K562 (cell line): ENCODE measurements around the gene BEST4. TPM values are rescaled to one million over a fixed set of nuclear protein-coding genes. Genes with fewer than 3 reads are reported as not detected.

ENCODE experiments used
- CAMTA2 ChIP-seq: fragments of 250-450 bp; sonication (Bioruptor Pico); conservative IDR thresholded peaks from 2 replicates; pipeline ENCODE4 v1.5.1; 2022
- HMG20A ChIP-seq: fragments of 450-650 bp; formaldehyde crosslinking; conservative IDR thresholded peaks from 2 replicates; pipeline ENCODE4 v1.4.0; 2020; ENCODE audit warnings: mild to moderate bottlenecking, mixed read lengths
- JUN ChIP-seq, 2 experiments: sonication (generic) in 1 of 2; formaldehyde crosslinking in 1 of 2; IDR thresholded peaks; 2 replicates each; pipeline versions ENCODE4 v1.6.1 to v1.8.0; 2012 to 2022; ENCODE audit warnings: borderline replicate concordance in 2 of 2, mild to moderate bottlenecking in 2 of 2, improper control_type of control experiment in 1 of 2, low read depth in 1 of 2, low read length in 1 of 2, missing genetic modification reagents in 1 of 2
- NBN ChIP-seq: fragments of 450-650 bp; IDR thresholded peaks from 2 replicates; pipeline ENCODE4 v1.6.1; 2016; ENCODE audit warnings: low read depth, mild to moderate bottlenecking
- PHF20 ChIP-seq: fragments of 450-650 bp; IDR thresholded peaks from 2 replicates; pipeline ENCODE4 v1.6.1; 2018; ENCODE audit not compliant: partially characterized antibody
- RBM14 ChIP-seq: fragments of 200-400 bp; formaldehyde crosslinking; IDR thresholded peaks from 2 replicates; pipeline ENCODE4 v1.6.1; 2018; ENCODE audit warnings: low read depth, mild to moderate bottlenecking, low read length, moderate library complexity, borderline replicate concordance; ENCODE audit not compliant: insufficient read depth
- SNIP1 ChIP-seq: fragments of 450-650 bp; IDR thresholded peaks from 2 replicates; pipeline ENCODE4 v1.7.1; 2017; ENCODE audit warnings: low read depth, mild to moderate bottlenecking
- TEAD1 ChIP-seq, 2 experiments: fragments of 450-650 bp in 1 of 2; sonication (generic) in 1 of 2; formaldehyde crosslinking; IDR thresholded peaks; 2 replicates each; pipeline versions ENCODE4 v1.4.0 to v1.8.0; 2020 to 2022; ENCODE audit warnings: mild to moderate bottlenecking in 2 of 2, missing genetic modification reagents in 1 of 2
- ZNF239 ChIP-seq: fragments of 250-450 bp; sonication (Bioruptor Pico); IDR thresholded peaks from 2 replicates; pipeline ENCODE4 v1.4.0; 2020; ENCODE audit warnings: mild to moderate bottlenecking
- polyA plus RNA-seq, 8 experiments: library from polyadenylated mRNA; depleted of rRNA in 4 of 8; stranded (reverse) in 5 of 8; unstranded in 3 of 8; fragments of >200 nt; fragmentation: Nextera tagmentation in 2 of 8; fragmentation: Illumina TruSeq in 1 of 8; extraction: Ambion mirVana in 2 of 8; extraction: Trizol in 1 of 8; gene quantifications; 2 replicates each; pipeline versions ENCODE4 v1.2.1 to v1.2.3, GENCODE V29; 2011 to 2014; ENCODE audit warnings: inconsistent platforms in 1 of 8, missing spikeins in 1 of 8
- total RNA-seq, 7 experiments: library from RNA; depleted of rRNA in 6 of 7; stranded (reverse); fragments of >200 nt in 6 of 7; fragmentation: Illumina TruSeq in 2 of 7; extraction: Trizol in 2 of 7; gene quantifications; 2 replicates each; pipeline versions ENCODE4 v1.2.1 to v1.2.3, GENCODE V29; 2011 to 2021; ENCODE audit warnings: low replicate concordance in 1 of 7
- TF ChIP-seq, protein P1 (sequence below): sonication (generic); formaldehyde crosslinking; IDR thresholded peaks from 2 replicates; pipeline ENCODE4 v1.8.0; 2022; ENCODE audit warnings: mild to moderate bottlenecking, missing genetic modification reagents
- TF ChIP-seq, protein P2 (sequence below): sonication (generic); formaldehyde crosslinking; IDR thresholded peaks from 2 replicates; pipeline ENCODE4 v1.8.0; 2023; ENCODE audit warnings: mild to moderate bottlenecking, missing genetic modification reagents
- TF ChIP-seq, protein P3 (sequence below): IDR thresholded peaks from 2 replicates; pipeline ENCODE4 v1.6.1; 2012; ENCODE audit warnings: low read depth, low read length, improper control_type of control experiment, borderline replicate concordance
- TF ChIP-seq, protein P4 (sequence below), 2 experiments: fragments of 200-800 bp in 1 of 2; sonication (Bioruptor generic) in 1 of 2; sonication (generic) in 1 of 2; formaldehyde crosslinking in 1 of 2; IDR thresholded peaks in 1 of 2; conservative IDR thresholded peaks in 1 of 2; 2 replicates each; pipeline versions ENCODE4 v1.5.0 to v1.6.1; 2016 to 2020; ENCODE audit warnings: missing compliant biosample characterization in 1 of 2, missing genetic modification characterization in 1 of 2, missing genetic modification reagents in 1 of 2
- TF ChIP-seq, protein P5 (sequence below), 3 experiments: fragments of 200-800 bp in 1 of 3; fragments of 250-450 bp in 1 of 3; fragments of 450-650 bp in 1 of 3; sonication (Bioruptor Pico) in 1 of 3; sonication (Bioruptor generic) in 1 of 3; formaldehyde crosslinking in 1 of 3; IDR thresholded peaks; 2 replicates each; pipeline versions ENCODE4 v1.6.1 to v1.8.0; 2016 to 2022; ENCODE audit warnings: mild to moderate bottlenecking in 2 of 3, missing genetic modification characterization in 2 of 3, missing compliant biosample characterization in 1 of 3, moderate library complexity in 1 of 3

Gene BEST4
- total and polyA plus RNA-seq, 9 of the 15 experiments (the other 6 are each of a cell fraction or from before 2014, with no cell fraction given), result 0.07 to 0.11 TPM; not detected in 7

DNA sequence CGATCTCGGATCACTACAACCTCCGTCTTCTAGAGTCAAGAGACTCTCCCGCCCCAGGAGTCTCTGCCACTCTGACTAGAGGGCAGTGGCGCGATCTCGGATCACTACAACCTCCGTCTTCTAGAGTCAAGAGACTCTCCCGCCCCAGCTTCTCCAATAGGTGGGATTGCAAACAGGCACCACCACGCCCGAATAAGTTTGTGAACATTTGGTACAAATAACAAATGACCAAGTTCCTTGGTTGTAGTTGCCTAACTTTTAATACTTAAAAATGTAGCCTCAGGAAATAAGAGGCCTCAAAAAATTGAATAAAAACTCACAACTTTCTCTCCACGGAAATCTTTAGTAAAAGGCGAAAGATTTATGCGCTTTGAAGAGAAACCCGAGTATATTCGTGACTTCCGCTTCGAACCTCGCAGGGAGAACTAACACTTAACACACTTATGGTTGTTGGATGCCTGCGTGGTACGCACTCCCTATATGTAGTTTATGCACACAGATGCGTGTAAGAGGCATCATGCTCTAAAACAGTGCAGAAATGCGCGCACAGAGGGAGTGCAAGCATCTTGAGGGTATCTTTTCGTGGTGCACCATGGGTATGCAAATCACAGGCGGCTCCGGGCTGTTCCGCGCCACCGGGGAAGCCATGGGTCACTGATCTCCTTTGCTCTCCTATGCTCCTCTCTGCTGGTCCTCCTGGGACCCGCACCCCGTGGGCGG is 31.8 kb upstream of the BEST4 start (continued):
- TF ChIP-seq, protein P1, sequence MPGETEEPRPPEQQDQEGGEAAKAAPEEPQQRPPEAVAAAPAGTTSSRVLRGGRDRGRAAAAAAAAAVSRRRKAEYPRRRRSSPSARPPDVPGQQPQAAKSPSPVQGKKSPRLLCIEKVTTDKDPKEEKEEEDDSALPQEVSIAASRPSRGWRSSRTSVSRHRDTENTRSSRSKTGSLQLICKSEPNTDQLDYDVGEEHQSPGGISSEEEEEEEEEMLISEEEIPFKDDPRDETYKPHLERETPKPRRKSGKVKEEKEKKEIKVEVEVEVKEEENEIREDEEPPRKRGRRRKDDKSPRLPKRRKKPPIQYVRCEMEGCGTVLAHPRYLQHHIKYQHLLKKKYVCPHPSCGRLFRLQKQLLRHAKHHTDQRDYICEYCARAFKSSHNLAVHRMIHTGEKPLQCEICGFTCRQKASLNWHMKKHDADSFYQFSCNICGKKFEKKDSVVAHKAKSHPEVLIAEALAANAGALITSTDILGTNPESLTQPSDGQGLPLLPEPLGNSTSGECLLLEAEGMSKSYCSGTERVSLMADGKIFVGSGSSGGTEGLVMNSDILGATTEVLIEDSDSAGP, result no peak
- no peak for TF ChIP-seq HMG20A
- TF ChIP-seq JUN (IDR thresholded peaks at IDR 0.05; ENCODE audit: borderline replicate concordance, low read depth, low read length), result no peak
- peak; percentile 81; the same call in 1 of the 2 replicates for TF ChIP-seq JUN (CRISPR knock-in tag; IDR thresholded peaks at IDR 0.05; ENCODE audit: borderline replicate concordance)
- TF ChIP-seq NBN, result peak; percentile 99
- TF ChIP-seq RBM14, result no peak
- TF ChIP-seq, protein P2, sequence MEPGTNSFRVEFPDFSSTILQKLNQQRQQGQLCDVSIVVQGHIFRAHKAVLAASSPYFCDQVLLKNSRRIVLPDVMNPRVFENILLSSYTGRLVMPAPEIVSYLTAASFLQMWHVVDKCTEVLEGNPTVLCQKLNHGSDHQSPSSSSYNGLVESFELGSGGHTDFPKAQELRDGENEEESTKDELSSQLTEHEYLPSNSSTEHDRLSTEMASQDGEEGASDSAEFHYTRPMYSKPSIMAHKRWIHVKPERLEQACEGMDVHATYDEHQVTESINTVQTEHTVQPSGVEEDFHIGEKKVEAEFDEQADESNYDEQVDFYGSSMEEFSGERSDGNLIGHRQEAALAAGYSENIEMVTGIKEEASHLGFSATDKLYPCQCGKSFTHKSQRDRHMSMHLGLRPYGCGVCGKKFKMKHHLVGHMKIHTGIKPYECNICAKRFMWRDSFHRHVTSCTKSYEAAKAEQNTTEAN (CRISPR knock-in tag), result peak; percentile 72; the same call in 1 of the 2 replicates
- TF ChIP-seq SNIP1, result peak; percentile 69
- TF ChIP-seq, protein P3, sequence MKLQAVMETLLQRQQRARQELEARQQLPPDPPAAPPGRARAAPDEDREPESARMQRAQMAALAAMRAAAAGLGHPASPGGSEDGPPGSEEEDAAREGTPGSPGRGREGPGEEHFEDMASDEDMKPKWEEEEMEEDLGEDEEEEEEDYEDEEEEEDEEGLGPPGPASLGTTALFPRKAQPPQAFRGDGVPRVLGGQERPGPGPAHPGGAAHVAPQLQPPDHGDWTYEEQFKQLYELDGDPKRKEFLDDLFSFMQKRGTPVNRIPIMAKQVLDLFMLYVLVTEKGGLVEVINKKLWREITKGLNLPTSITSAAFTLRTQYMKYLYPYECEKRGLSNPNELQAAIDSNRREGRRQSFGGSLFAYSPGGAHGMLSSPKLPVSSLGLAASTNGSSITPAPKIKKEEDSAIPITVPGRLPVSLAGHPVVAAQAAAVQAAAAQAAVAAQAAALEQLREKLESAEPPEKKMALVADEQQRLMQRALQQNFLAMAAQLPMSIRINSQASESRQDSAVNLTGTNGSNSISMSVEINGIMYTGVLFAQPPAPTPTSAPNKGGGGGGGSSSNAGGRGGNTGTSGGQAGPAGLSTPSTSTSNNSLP, result peak; percentile 94
- peak; percentile 96 for TF ChIP-seq CAMTA2 (CRISPR knock-in tag)
- TF ChIP-seq, protein P4, sequence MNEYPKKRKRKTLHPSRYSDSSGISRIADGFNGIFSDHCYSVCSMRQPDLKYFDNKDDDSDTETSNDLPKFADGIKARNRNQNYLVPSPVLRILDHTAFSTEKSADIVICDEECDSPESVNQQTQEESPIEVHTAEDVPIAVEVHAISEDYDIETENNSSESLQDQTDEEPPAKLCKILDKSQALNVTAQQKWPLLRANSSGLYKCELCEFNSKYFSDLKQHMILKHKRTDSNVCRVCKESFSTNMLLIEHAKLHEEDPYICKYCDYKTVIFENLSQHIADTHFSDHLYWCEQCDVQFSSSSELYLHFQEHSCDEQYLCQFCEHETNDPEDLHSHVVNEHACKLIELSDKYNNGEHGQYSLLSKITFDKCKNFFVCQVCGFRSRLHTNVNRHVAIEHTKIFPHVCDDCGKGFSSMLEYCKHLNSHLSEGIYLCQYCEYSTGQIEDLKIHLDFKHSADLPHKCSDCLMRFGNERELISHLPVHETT (CRISPR knock-in tag; conservative IDR thresholded peaks at IDR 0.05 in 1 of 2, IDR thresholded peaks at IDR 0.05 in 1 of 2), result peak in 1 of 2 experiments; percentile 80; a peak in 2 of 4 replicates
- TF ChIP-seq, protein P5, sequence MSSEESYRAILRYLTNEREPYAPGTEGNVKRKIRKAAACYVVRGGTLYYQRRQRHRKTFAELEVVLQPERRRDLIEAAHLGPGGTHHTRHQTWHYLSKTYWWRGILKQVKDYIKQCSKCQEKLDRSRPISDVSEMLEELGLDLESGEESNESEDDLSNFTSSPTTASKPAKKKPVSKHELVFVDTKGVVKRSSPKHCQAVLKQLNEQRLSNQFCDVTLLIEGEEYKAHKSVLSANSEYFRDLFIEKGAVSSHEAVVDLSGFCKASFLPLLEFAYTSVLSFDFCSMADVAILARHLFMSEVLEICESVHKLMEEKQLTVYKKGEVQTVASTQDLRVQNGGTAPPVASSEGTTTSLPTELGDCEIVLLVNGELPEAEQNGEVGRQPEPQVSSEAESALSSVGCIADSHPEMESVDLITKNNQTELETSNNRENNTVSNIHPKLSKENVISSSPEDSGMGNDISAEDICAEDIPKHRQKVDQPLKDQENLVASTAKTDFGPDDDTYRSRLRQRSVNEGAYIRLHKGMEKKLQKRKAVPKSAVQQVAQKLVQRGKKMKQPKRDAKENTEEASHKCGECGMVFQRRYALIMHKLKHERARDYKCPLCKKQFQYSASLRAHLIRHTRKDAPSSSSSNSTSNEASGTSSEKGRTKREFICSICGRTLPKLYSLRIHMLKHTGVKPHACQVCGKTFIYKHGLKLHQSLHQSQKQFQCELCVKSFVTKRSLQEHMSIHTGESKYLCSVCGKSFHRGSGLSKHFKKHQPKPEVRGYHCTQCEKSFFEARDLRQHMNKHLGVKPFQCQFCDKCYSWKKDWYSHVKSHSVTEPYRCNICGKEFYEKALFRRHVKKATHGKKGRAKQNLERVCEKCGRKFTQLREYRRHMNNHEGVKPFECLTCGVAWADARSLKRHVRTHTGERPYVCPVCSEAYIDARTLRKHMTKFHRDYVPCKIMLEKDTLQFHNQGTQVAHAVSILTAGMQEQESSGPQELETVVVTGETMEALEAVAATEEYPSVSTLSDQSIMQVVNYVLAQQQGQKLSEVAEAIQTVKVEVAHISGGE (CRISPR knock-in tag; IDR thresholded peaks at IDR 0.05), result peak in 1 of 3 experiments; percentile 83; a peak in 2 of 6 replicates
- TF ChIP-seq TEAD1 (CRISPR knock-in tag; IDR thresholded peaks at IDR 0.05), result peak; percentile 28 to 32; a peak in 1 of 4 replicates
- TF ChIP-seq PHF20, result peak; percentile 18
- no peak for TF ChIP-seq ZNF239 (CRISPR knock-in tag)
